GM21786 (cell line): Measurements from ENCODE around the gene CTBP1.

Experiments
- ATAC-seq: cut with Tn5 transposase; IDR thresholded peaks from one replicate; pipeline ENCODE4 v1.9.1; 2021; ENCODE audit not compliant: unreplicated experiment

The CTBP1 gene

DNA sequence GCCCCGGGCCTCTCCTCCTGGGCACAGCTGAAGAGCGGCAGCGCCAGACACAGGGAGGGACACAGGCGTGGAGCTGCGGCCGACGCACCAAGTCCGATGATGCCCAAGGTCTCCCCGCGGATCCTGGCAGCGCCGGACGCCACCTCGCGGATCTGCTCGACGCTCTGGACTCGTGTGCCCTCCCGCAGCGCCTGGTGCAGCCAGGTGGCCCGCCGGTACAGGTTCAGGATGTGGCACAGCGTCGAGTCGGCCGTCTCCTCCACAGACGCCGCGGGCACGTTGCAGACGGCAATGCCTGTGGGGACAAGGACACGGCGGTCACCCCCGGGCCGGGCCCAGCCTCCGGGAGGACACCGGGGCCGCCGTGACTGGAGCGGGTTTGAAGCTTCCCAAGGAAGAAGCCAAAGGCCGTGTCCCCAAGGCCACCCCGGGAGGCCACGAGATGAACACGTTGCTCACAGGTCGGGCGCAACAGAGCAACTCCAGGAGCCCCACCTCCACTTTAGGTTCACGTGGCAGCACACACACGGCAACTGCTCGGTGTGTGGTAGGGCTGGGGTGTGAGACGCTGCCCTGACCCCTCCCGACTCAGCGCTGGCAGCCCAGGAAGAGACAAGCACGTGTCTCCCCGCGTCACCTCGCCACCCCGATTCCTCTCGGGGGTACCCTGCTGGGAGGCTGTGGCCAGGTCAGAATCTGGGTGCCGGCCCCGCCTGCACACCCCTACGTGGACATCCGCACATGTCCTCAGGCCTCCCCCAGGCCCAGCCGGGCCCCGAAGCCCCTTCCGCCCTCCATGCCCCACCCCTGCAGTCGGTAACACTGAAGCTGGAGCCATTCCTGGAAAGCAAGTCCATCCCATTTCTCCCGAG lies 23.4 kb downstream of the CTBP1 start:
- no peak for ATAC-seq

- no peak for ATAC-seq
These were observed 24.8 kb downstream of the CTBP1 start for GRCh38 chr4:1223841-1224809.

DNA sequence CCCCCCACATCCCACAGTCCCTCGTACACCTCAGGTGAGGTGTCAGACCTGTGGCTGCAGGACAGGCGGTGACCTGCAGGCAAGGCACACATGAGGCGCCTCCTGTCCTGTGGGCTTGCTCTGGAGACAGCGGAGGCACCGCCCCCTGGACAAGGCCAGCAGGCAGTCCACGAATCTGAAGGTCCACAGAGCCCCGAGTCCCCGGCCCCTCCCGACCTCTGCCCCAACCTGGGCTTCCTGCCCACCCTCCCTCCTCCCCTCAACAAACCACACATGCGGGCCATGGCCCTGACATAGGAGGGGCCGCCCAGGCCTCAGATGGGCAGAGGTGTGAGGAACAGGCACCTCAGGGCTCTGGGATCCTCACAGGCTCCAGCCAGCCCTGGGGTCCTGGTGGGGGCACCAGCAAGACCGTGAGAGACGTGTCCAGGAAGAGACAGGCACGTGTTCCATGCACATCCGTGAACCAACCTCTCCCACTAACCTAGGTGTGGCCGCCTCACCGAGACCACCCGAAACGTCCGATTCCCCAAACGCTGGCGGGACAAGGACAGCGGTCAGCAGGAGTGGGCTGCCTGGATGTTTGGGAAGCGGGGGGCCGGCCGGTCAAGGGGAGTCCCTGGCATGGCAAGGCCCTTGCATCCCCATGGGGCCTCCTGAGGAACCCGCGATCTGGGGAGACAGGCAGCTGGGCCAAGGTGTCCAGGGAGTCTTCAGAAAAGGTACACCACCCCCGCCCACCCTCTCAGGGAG lies 25.8 kb downstream of the CTBP1 start:
- no peak for ATAC-seq

- ATAC-seq = no peak
These were observed 26.7 kb downstream of the CTBP1 start for GRCh38 chr4:1222036-1222789.

- no peak for ATAC-seq
These were observed 27.6 kb downstream of the CTBP1 start for GRCh38 chr4:1221155-1221870.

DNA sequence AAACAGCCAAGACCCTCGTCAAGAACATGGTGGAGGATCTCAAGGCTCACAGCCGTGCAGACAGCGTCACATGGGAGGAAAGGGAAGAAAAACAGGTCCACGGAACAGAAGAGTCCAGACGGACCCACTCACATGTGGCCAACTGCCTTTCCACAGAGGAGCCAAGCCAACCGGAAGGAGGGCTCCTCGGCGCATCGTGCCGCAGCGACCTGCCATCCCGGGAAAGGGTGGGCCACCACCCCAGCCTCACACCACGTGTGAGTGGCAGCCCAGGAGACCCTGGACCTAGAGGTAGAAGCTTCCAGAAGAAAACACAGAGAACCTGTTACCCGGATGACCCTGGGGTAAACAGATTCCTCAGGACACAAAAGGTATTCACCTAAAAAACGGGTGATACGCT lies 28.4 kb downstream of the CTBP1 start:
- ATAC-seq = no peak

DNA sequence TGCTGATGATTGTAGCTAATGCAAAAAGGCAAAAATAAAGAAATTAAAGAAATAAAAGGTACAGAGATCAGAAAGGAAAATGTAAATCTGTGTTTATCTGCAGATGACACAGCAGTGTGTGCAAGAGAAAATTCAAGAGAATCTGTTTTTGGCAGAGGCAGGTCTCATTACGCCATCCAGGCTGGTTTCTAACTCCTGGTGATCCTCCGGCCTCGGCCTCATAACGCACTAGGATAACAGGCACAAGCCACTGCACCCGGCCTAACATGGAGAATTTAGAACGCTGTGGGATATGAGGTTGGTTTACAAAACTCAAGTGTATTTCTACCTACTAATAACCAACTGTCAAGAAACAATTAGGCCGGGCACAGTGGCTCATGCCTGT lies 29.4 kb downstream of the CTBP1 start:
- no peak for ATAC-seq

DNA sequence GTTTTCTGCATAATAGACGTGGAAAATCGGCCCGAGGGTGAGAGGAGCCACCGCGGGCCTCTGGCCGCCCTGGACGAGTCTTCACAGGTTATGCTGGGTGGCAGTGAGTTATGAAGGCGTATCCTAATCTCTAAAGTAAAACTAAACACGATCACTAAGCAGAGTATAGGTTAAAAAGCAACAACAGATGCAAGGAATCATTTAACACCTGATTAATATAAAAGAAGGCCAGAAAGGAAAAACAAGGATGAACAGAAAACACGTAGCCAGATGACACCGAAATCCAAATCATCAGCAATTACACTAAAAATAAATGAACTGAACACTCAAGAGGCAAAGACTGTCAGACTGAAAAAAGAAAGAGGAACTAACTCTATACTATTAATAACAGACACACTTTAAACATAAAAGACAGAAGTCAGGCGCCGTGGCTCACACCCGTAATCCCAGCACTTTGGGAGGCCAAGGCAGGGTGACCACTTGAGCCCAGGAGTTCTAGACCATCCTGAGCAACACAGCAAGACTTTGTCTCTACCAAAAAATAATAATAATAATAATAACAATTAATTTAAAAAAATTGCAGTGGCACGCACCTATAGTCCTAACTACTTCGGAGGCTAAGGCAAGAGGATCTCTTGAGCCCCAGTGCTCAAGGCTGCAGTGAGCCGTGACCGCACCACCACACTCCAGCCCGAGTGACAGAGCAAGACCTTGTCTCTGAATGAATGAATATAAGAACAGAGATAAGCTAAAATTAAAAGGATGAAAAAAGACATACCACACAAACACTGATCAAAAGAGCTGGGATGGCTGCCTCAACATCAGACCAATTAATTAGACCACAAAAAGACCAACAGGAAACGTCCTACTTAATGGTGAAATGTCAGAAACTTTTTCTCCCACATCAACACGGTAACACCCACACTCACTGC lies 30.0 kb downstream of the CTBP1 start:
- ATAC-seq = peak; percentile 67

DNA sequence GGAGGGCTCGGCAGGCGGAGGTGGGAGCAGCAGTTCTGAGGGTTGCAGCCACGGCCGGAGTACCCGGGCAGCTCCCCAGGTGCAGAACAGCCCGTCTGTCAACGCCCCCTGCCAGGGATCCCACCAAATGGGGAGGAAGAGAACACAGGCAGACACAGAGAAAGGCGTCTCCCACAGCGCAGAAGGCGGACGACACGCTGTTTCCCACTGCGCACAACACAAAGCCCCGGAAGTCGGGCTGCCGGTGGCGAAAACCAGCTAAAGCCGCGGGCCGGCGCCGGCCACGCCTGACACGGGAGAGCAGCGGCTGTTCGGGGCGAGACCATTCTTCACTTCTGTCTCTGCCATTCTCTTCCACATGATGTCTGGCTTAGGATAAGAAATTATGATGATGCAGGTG lies 31.6 kb downstream of the CTBP1 start:
- ATAC-seq = no peak

DNA sequence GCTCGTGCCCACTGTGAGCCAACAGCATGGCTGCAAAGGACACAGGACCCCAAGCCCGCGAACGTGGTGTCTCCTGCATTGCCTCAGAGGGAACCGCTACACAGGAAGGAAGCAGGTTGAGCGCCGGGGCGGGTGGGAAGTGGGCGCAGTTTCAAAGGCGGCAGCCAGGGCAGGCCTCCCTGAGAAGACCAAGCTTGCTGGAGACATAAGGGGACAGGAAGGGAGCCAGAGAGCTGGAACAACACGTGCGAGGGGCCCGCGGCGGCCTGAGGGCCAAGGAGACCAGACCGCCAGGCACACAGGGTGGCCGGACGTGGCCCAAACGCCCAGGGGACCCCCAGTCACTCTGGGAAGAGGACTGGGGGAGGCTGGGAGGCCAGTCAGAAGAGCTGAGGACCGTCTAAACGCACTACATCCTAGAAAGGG lies 32.0 kb downstream of the CTBP1 start:
- ATAC-seq = no peak

DNA sequence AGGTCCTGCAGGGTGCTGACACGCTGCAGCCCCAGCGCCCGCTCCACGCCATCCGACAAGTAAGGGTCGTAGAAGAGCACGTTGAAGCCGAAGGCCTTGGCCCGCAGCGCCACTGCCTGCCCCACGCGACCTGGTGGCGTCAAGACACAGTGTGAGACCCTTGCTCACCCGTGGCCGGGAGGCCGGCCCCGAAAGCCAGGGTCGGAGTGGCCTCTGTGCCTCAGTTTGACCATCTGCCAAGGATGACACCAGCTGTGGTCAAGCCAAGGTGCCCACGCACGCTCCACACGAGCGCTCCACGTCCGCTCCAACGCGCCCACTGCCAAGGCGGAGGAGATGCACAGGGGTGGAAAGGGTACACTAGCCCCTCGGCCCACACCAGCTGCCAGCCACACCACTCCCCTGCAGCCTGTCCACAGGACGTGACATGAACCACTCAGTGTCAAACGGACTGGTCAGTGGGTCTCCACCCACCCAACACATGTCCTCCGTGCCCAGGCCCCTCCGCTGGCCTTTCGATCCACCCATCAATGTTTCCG lies 32.8 kb downstream of the CTBP1 start:
- ATAC-seq = no peak

DNA sequence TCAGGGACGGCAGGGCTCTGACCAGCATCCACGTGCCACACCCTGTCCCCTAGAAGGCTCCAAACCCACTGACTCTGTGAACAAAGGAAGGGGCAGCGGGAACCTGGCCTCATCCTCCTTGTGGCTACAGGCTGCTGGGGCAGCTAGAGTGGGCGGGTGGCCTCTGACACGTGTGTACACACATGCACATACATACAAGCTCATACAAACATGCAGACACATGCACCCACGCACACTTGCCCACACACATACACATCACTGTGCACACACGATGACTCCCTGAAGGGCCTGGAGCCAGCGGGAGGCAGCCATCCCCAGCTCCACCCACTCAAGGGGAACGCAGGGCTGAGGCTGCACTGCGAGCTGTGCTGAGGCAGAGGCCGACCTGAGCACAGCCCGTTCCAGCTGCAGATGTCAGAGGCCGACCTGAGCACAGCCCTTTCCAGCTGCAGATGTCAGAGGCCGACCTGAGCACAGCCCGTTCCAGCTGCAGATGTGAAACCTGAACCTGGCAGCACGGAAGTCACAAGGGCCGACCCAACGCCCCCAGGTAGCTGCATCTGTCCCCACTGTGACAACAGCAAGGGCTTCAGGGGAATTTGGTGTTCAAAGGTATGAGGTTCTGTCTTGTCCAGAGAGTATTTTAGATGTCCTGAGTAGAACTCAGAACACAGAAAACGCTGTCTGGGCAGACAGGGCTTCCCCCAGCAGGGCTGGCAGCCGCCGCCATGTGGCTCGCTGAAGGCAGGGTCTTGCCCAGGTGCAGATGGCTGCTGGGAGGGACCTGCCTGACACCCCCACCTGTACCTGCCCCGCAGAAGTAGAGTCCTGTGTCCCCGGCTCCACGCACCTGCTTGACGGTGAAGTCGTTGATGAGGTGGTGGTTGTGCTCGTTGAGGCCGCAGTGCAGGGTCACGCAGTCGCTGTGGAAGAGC lies 33.5 kb downstream of the CTBP1 start:
- peak; percentile 42 for ATAC-seq

DNA sequence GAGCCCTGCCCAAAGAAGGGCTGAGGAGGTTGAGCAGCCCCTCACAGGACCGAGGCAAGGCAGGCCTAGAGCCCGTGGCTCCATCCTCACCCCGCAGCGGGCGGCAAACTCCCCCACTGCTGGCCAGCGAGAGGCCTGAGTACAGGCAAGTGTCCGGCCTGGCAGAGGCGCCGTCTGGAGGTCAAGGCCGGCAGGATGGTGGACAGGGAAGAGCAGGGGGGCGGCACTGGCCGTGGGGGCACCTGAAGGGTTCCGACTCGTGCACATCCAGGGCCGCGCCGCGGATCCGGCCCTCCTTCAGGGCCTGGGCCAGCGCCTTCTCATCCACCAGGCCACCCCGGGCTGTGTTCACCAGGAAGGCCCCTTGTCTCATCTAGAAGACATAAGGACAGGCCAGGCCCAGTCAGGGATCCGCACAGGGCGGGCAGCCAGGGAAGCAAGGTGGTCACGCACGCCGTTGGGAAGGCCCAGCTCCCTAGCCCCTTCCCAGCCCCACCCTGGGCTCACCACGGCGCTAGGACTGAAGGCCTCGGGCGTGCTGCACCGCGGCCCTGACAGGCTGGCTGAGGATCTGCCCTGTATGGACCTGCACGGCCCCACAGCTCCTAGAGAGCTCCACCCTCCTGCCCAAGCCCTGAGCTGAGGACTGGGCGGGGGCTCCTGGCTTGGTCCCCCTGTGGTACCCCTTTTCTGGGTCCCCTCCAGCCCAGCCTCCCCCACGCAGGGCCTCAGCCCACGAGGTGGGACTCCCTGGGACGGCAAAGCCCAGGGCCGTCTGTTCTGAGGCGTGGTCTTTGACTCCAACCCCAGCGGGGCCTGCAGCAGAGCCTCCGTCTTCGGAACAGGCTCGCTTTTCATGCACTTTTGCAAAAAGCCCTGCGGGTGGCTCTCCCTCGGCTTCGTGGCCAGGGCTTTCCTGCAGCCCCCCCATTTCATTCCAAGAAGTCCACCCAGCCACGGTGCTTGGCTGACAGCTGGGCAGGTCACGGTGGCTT lies 34.5 kb downstream of the CTBP1 start:
- no peak for ATAC-seq

- no peak for ATAC-seq
These were observed 35.5 kb downstream of the CTBP1 start for GRCh38 chr4:1213336-1213995.

DNA sequence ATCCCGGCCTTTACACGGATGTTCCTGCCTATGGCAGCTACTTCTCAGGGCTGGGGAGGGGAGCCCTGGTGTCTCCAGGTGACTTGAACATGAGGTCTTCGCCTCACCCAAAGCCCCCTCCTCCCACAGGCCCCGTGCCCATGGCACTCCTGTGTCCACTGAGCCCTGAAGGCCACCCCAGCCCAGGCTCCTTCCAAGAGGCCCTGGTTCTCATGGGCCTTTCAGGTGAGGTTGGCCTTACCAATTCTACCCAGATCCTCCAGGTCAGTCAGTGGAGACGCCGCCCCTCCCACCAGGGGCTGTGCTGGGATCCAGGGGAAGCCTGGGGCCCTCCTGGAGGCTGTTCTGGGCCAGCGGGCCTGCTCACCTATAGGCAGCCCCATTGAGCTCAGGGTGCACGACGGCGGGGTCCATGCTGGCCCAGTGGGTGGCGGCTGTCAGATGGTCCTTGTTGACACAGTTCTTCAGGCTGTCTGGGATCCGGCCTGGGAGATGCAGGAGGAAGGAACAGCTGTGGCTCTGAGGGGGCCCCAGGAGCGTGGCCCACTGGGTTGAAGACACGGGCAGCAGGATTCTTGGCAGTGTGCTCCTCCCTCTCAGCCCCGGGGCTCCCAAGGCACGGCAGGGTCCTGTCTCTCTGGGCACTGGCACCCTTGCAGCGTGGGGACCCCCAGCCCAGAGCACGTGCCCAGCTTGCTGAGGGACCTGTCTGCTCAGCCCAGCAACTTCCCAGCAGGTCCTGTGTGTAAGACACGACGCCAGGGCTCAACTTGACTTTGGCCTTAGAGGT lies 36.2 kb downstream of the CTBP1 start:
- no peak for ATAC-seq
